ENCODE results near the gene SSUH2.

- TF ChIP-seq CTCF (IDR thresholded peaks at IDR 0.05) (no peak), EP300 (IDR thresholded peaks at IDR 0.05) (no peak)
Measured at GRCh38 chr3:8619548-8619947, 25.1 kb downstream of the SSUH2 start.
